ENCODE data around the gene ALK.
"Not testable (repeated sequence)": the region's sequence is repeated elsewhere in the genome, so short reads cannot be mapped to it uniquely, and the experiment has no call there.

Gene ALK

DNA sequence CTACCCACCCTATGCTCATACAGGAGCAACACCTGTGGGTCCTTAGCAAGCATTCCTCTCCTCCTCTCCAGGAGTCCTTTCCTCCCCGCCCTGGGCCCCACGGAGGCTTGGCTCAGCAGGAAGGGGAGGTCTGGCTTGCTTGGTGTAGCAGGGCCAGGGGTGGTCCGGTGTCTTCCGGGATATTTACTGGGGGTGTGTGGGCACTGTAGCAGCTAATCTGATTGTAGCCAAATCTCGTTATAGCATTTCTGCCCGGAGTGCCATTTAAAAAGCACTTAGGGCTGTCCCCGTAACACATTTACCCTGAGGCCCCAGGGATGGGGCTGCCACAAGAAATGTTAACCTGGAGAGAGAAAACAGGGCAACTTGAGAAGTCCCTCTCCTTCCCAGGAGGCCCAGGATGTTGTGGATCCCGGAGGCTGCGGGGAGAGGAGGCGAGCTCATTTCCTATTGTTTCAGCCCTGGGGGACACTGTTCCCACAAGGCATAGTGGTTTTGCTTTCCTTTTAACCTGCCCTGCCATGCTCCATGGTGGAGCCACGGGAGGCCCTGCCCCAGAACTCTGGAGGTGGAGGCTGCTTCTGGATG, 671.6 kb downstream of the ALK start:
- Histone ChIP-seq H3K27me3 (ENCODE audit: control insufficient read depth, insufficient read depth, low read length) (no peaks in the 10 kb centered on the region), H3K4me1 (ENCODE audit: control insufficient read depth, insufficient read depth, low read length) (no peaks in the 10 kb centered on the region), H3K36me3 (ENCODE audit: control insufficient read depth, insufficient read depth, low read length) (no peaks in the 10 kb centered on the region), H3K4me3 (ENCODE audit: low read depth, low read length) (no peak overlapping the region), H3K9me3 (ENCODE audit: control insufficient read depth, insufficient read depth, low read length) (no peaks in the 10 kb centered on the region), H3K27ac (ENCODE audit: low read depth, low read length) (no peak overlapping the region), H3K9ac (ENCODE audit: low read depth, low read length) (no peak overlapping the region)

DNA sequence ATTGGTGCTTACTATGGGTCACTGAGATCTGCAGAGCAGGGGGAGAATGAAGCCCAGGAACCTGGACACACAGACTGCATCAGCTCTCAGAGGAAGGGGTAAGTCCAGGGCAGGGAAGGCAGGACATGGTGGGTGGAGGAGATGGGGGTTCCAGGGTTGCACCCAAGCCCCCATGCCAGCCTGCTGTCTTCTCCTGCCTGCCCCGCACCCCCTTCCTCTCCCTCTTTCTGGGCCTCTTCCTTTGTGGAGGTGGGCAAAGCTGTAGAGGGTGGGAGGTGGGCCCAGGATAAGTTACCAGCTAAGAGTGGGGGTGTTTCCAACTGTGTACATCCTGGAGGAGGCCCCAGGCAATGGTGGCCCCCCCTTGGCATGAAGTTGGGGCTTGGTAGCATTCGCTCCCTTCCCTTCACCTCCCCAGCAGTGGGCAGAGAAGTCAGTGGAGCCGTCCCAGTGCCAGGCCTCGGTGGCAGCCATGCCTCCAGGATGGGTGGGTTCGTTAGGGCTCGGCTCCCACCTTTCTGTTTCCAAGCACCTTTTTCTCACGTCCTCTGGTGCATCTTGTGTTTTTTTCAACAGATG, 674.0 kb downstream of the ALK start:
- Histone ChIP-seq H3K4me3 (ENCODE audit: low read depth, low read length) (no peak overlapping the region), H3K9me3 (ENCODE audit: control insufficient read depth, insufficient read depth, low read length) (no peaks in the 10 kb centered on the region), H3K4me1 (ENCODE audit: control insufficient read depth, insufficient read depth, low read length) (no peaks in the 10 kb centered on the region), H3K27me3 (ENCODE audit: control insufficient read depth, insufficient read depth, low read length) (no peaks in the 10 kb centered on the region), H3K36me3 (ENCODE audit: control insufficient read depth, insufficient read depth, low read length) (no peaks in the 10 kb centered on the region), H3K27ac (ENCODE audit: low read depth, low read length) (no peak overlapping the region), H3K9ac (ENCODE audit: low read depth, low read length) (no peak overlapping the region)

DNA sequence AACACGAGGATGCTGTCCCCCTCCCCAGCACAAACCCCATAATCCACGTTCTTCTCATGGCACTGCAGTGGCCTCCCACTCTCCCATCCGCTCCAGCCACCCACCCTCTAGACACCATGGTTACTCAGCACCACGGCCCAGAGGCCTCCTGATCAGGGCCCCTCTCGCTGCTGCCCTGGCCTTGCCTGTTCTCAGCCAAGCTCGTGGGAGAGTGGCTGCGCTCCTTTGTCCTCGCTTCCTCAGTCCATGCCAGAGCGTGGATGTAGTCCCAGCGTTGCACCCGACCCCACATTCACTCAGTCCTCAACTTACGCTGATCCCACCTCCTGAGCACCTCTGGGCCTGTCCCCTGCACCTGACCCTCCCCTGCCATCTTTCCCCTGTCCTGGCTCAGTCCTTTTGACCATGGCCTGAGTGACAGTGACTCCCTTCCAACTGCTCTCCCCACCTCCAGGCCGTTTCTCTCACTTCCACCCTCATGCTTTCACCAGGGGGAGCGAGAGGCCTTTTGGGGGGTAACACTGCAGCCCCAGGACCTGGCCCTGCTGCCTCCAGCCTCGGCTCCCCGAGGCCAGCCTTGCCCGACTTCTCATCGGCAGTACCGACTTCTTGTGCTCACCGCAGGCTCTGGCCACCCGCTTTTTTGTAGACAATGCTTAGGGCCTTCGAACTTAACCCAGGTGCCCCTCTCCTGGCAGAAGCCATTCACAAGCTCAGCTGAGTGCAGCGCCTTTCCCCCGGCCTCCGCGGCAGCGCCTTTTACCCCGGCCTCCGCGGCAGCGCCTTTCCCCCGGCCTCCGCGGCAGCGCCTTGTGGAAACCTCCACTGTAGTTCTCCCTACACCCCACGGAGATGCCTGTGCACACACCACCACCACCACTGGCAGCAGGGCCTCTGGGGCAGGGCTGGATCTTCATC, 674.7 kb downstream of the ALK start:
- no peaks in the 10 kb centered on the region for H3K4me1 ChIP-seq (ENCODE audit: control insufficient read depth, insufficient read depth, low read length)
- H3K27ac ChIP-seq (ENCODE audit: low read depth, low read length): no peak overlapping the region
- no peaks in the 10 kb centered on the region for H3K36me3 ChIP-seq (ENCODE audit: control insufficient read depth, insufficient read depth, low read length)
- H3K9ac ChIP-seq (ENCODE audit: low read depth, low read length): no peak overlapping the region
- no peaks in the 10 kb centered on the region for H3K27me3 ChIP-seq (ENCODE audit: control insufficient read depth, insufficient read depth, low read length)
- no peaks in the 10 kb centered on the region for H3K9me3 ChIP-seq (ENCODE audit: control insufficient read depth, insufficient read depth, low read length)
- H3K4me3 ChIP-seq (ENCODE audit: low read depth, low read length): no peak overlapping the region

- Histone ChIP-seq H3K9me3 (ENCODE audit: control insufficient read depth, insufficient read depth, low read length) (no peaks in the 10 kb centered on the region), H3K36me3 (ENCODE audit: control insufficient read depth, insufficient read depth, low read length) (no peaks in the 10 kb centered on the region), H3K9ac (ENCODE audit: low read depth, low read length) (no peak overlapping the region), H3K4me3 (ENCODE audit: low read depth, low read length) (no peak overlapping the region), H3K27me3 (ENCODE audit: control insufficient read depth, insufficient read depth, low read length) (no peaks in the 10 kb centered on the region), H3K4me1 (ENCODE audit: control insufficient read depth, insufficient read depth, low read length) (no peaks in the 10 kb centered on the region), H3K27ac (ENCODE audit: low read depth, low read length) (no peak overlapping the region)
These were observed 675.5 kb downstream of the ALK start for GRCh38 chr2:29245742-29246382.

GRCh38 chr2:29245035-29245741, 676.2 kb downstream of the ALK start:
- not testable (repeated sequence) for H3K4me3 ChIP-seq (ENCODE audit: low read depth, low read length); H3K36me3 ChIP-seq (ENCODE audit: control insufficient read depth, insufficient read depth, low read length); H3K9ac ChIP-seq (ENCODE audit: low read depth, low read length); H3K27ac ChIP-seq (ENCODE audit: low read depth, low read length); H3K9me3 ChIP-seq (ENCODE audit: control insufficient read depth, insufficient read depth, low read length); H3K4me1 ChIP-seq (ENCODE audit: control insufficient read depth, insufficient read depth, low read length); H3K27me3 ChIP-seq (ENCODE audit: control insufficient read depth, insufficient read depth, low read length)

GRCh38 chr2:29242621-29243375, 678.6 kb downstream of the ALK start:
- H3K27ac ChIP-seq (ENCODE audit: low read depth, low read length): no peak overlapping the region
- no peaks in the 10 kb centered on the region for H3K36me3 ChIP-seq (ENCODE audit: control insufficient read depth, insufficient read depth, low read length)
- no peaks in the 10 kb centered on the region for H3K27me3 ChIP-seq (ENCODE audit: control insufficient read depth, insufficient read depth, low read length)
- H3K9ac ChIP-seq (ENCODE audit: low read depth, low read length): no peak overlapping the region
- H3K4me3 ChIP-seq (ENCODE audit: low read depth, low read length): no peak overlapping the region
- H3K9me3 ChIP-seq (ENCODE audit: control insufficient read depth, insufficient read depth, low read length): no peaks in the 10 kb centered on the region
- H3K4me1 ChIP-seq (ENCODE audit: control insufficient read depth, insufficient read depth, low read length): no peaks in the 10 kb centered on the region

- no peaks in the 10 kb centered on the region for H3K36me3 ChIP-seq (ENCODE audit: control insufficient read depth, insufficient read depth, low read length)
- H3K4me3 ChIP-seq (ENCODE audit: low read depth, low read length): no peak overlapping the region
- no peak overlapping the region for H3K27ac ChIP-seq (ENCODE audit: low read depth, low read length)
- H3K9me3 ChIP-seq (ENCODE audit: control insufficient read depth, insufficient read depth, low read length): no peaks in the 10 kb centered on the region
- H3K4me1 ChIP-seq (ENCODE audit: control insufficient read depth, insufficient read depth, low read length): no peaks in the 10 kb centered on the region
- H3K9ac ChIP-seq (ENCODE audit: low read depth, low read length): no peak overlapping the region
- H3K27me3 ChIP-seq (ENCODE audit: control insufficient read depth, insufficient read depth, low read length): no peaks in the 10 kb centered on the region
These were observed 679.3 kb downstream of the ALK start for GRCh38 chr2:29241955-29242565.

DNA sequence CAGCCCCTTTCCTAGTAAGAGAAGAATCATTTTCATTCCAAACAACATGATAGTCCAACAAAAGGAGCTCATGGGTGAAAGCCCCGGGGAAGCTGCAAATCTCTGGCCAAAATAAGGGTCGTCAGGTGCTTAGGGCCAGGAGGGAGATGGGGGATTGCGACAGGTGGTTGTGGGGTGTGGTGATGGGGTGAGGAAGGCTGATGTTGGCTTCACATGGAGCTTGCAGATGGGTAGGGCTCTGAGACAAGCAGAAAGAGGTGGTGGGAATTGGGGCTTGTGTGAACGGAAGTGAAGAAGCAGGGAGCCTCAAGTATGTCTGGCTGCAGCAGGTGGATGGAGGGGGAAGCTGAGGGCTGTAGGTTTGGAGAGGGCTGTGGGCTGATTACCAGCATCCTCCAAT, 680.0 kb downstream of the ALK start:
- Histone ChIP-seq H3K36me3 (ENCODE audit: control insufficient read depth, insufficient read depth, low read length) (no peaks in the 10 kb centered on the region), H3K4me1 (ENCODE audit: control insufficient read depth, insufficient read depth, low read length) (no peaks in the 10 kb centered on the region), H3K27me3 (ENCODE audit: control insufficient read depth, insufficient read depth, low read length) (no peaks in the 10 kb centered on the region), H3K9me3 (ENCODE audit: control insufficient read depth, insufficient read depth, low read length) (no peaks in the 10 kb centered on the region), H3K4me3 (ENCODE audit: low read depth, low read length) (no peak overlapping the region), H3K27ac (ENCODE audit: low read depth, low read length) (no peak overlapping the region), H3K9ac (ENCODE audit: low read depth, low read length) (no peak overlapping the region)

GRCh38 chr2:29240601-29241000, 680.8 kb downstream of the ALK start:
- Histone ChIP-seq H3K27ac (ENCODE audit: low read depth, low read length) (no peak overlapping the region), H3K36me3 (ENCODE audit: control insufficient read depth, insufficient read depth, low read length) (no peaks in the 10 kb centered on the region), H3K27me3 (ENCODE audit: control insufficient read depth, insufficient read depth, low read length) (no peaks in the 10 kb centered on the region), H3K4me1 (ENCODE audit: control insufficient read depth, insufficient read depth, low read length) (no peaks in the 10 kb centered on the region), H3K4me3 (ENCODE audit: low read depth, low read length) (no peak overlapping the region), H3K9ac (ENCODE audit: low read depth, low read length) (no peak overlapping the region), H3K9me3 (ENCODE audit: control insufficient read depth, insufficient read depth, low read length) (no peaks in the 10 kb centered on the region)

All from HUES48 (cell line).